ENCODE results near the gene PLEK. TPM values are rescaled to one million over a fixed set of nuclear protein-coding genes. Genes with fewer than 3 reads are reported as not detected.
"Not testable (repeated sequence)": the region's sequence is repeated elsewhere in the genome, so short reads cannot be mapped to it uniquely, and the experiment has no call there.

The PLEK gene
- total and polyA plus RNA-seq, 7 donors = 5.8 to 16.8 (median 12.6) TPM

- intact Hi-C loops (cut with DNase I) = no loop called here
- H3K9me3 ChIP-seq = no peaks in the 10 kb centered on the region
- DNase-seq = no peak
- no peaks in the 10 kb centered on the region for H3K36me3 ChIP-seq
- no peaks in the 10 kb centered on the region for H3K27me3 ChIP-seq
- H3K4me3 ChIP-seq = no peak overlapping the region
- no peak overlapping the region for H3K27ac ChIP-seq
- no peak for TF ChIP-seq EP300 (IDR thresholded peaks at IDR 0.05)
- H3K4me1 ChIP-seq = no peaks in the 10 kb centered on the region
Measured at GRCh38 chr2:68375582-68375981, 10.5 kb downstream of the PLEK start.

GRCh38 chr2:68377137-68377780 lies 12.2 kb downstream of the PLEK start:
- Histone ChIP-seq H3K36me3 (no peaks in the 10 kb centered on the region), H3K27ac (no peak overlapping the region), H3K4me1 (no peaks in the 10 kb centered on the region), H3K4me3 (no peak overlapping the region), H3K9me3 (no peaks in the 10 kb centered on the region), H3K27me3 (no peaks in the 10 kb centered on the region)
- intact Hi-C loops (cut with DNase I) = no loop called here
- no peak for DNase-seq
- 71 to 81% methylated on average over 3 of the region's 3 CpGs for WGBS, 2 donors
- TF ChIP-seq POLR2AphosphoS5 (IDR thresholded peaks at IDR 0.05) = no peak
- TF ChIP-seq POLR2A (IDR thresholded peaks at IDR 0.05) = no peak
- TF ChIP-seq EP300 (IDR thresholded peaks at IDR 0.05) = no peak
- no peak for TF ChIP-seq CTCF (IDR thresholded peaks at IDR 0.05)

GRCh38 chr2:68378779-68379178 lies 13.7 kb downstream of the PLEK start:
- DNase-seq; H3K4me1 ChIP-seq; H3K36me3 ChIP-seq; intact Hi-C loops (cut with DNase I); H3K27ac ChIP-seq; H3K27me3 ChIP-seq; H3K9me3 ChIP-seq; H3K4me3 ChIP-seq: not testable (repeated sequence)
- 70 to 83% methylated on average over 6 of the region's 6 CpGs for WGBS, 2 donors

- TF ChIP-seq EP300 (IDR thresholded peaks at IDR 0.05) (no peak), POLR2A (IDR thresholded peaks at IDR 0.05) (no peak), POLR2AphosphoS5 (IDR thresholded peaks at IDR 0.05) (no peak)
- no peak overlapping the region for H3K27ac ChIP-seq
- WGBS, 2 donors = 63 to 77% methylated on average over 4 of the region's 4 CpGs
- DNase-seq = no peak
- no peaks in the 10 kb centered on the region for H3K9me3 ChIP-seq
- intact Hi-C loops (cut with DNase I) = no loop called here
- H3K4me3 ChIP-seq = no peak overlapping the region
- H3K27me3 ChIP-seq = no peaks in the 10 kb centered on the region
- H3K4me1 ChIP-seq = no peaks in the 10 kb centered on the region
- no peaks in the 10 kb centered on the region for H3K36me3 ChIP-seq
Measured at GRCh38 chr2:68379184-68379708, 14.2 kb downstream of the PLEK start.

GRCh38 chr2:68383778-68384177 lies 18.7 kb downstream of the PLEK start:
- H3K4me1 ChIP-seq = no peaks in the 10 kb centered on the region
- no peak overlapping the region for H3K27ac ChIP-seq
- intact Hi-C loops (cut with DNase I) = no loop called here
- H3K4me3 ChIP-seq = no peak overlapping the region
- no peaks in the 10 kb centered on the region for H3K36me3 ChIP-seq
- DNase-seq = no peak
- TF ChIP-seq POLR2AphosphoS5 (IDR thresholded peaks at IDR 0.05) (no peak), POLR2A (IDR thresholded peaks at IDR 0.05) (no peak)
- no peaks in the 10 kb centered on the region for H3K9me3 ChIP-seq
- 80% methylated on average over 3 of the region's 3 CpGs for WGBS, 2 donors
- H3K27me3 ChIP-seq = no peaks in the 10 kb centered on the region

- Histone ChIP-seq H3K4me3 (no peak overlapping the region), H3K36me3 (no peaks in the 10 kb centered on the region), H3K27me3 (no peaks in the 10 kb centered on the region), H3K9me3 (no peaks in the 10 kb centered on the region), H3K27ac (no peak overlapping the region), H3K4me1 (no peaks in the 10 kb centered on the region)
- DNase-seq = no peak
- no peak for TF ChIP-seq CTCF (IDR thresholded peaks at IDR 0.05)
- WGBS, 2 donors = 74 to 76% methylated on average over 5 of the region's 5 CpGs
- intact Hi-C loops (cut with DNase I) = no loop called here
Measured at GRCh38 chr2:68384485-68385107, 19.5 kb downstream of the PLEK start.

Measured in sigmoid colon (tissue), 7 donors.